NB4 (cell line): ENCODE data around the gene AGER.

ENCODE experiments used
- DNase-seq: peaks from one replicate; pipeline ENCODE4 v3.0.0; 2010; ENCODE audit warnings: low read depth
- H3K4me3 ChIP-seq: one replicate; pipeline ENCODE4 v1.5.1; 2011; ENCODE audit warnings: mild to moderate bottlenecking, low read depth, low read length, moderate library complexity
- CTCF ChIP-seq: IDR thresholded peaks from one replicate; pipeline ENCODE4 v1.5.1; 2012; ENCODE audit warnings: low read depth, low read length
- MYC ChIP-seq: IDR thresholded peaks from 2 replicates; pipeline ENCODE4 v1.6.1; 2011; ENCODE audit warnings: low read depth, low read length
- POLR2A ChIP-seq: IDR thresholded peaks from 2 replicates; pipeline ENCODE4 v1.6.1; 2011; ENCODE audit warnings: mild to moderate bottlenecking; ENCODE audit not compliant: insufficient read length; ENCODE audit errors: extremely low read depth
- TF ChIP-seq, protein P1 (sequence below): IDR thresholded peaks from 2 replicates; pipeline ENCODE4 v1.6.1; 2011; ENCODE audit warnings: low read depth, low read length

AGER gene

DNA sequence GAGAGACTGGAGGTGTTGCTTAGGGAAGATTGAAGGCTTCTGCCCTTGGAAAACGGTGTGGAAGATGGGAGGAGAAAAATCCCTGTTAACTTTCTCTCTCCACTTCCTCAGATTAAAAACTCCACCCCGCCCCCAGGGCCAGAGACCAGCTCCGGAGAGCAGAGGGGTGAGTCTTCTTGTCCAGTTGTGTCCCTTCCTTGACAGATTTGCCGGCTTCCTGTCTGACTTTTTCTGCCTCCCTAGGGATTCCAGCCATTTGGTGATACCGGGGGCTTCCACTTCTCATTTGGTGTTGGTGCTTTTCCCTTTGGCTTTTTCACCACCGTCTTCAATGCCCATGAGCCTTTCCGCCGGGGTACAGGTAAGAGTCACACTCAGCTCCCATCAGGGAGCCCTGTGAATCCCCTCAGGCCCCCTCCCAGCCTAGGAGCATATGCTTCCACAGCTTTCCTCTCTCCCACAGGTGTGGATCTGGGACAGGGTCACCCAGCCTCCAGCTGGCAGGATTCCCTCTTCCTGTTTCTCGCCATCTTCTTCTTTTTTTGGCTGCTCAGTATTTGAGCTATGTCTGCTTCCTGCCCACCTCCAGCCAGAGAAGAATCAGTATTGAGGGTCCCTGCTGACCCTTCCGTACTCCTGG is 4.2 kb downstream of the AGER start:
- peak overlapping the region; percentile 96 for H3K4me3 ChIP-seq

DNA sequence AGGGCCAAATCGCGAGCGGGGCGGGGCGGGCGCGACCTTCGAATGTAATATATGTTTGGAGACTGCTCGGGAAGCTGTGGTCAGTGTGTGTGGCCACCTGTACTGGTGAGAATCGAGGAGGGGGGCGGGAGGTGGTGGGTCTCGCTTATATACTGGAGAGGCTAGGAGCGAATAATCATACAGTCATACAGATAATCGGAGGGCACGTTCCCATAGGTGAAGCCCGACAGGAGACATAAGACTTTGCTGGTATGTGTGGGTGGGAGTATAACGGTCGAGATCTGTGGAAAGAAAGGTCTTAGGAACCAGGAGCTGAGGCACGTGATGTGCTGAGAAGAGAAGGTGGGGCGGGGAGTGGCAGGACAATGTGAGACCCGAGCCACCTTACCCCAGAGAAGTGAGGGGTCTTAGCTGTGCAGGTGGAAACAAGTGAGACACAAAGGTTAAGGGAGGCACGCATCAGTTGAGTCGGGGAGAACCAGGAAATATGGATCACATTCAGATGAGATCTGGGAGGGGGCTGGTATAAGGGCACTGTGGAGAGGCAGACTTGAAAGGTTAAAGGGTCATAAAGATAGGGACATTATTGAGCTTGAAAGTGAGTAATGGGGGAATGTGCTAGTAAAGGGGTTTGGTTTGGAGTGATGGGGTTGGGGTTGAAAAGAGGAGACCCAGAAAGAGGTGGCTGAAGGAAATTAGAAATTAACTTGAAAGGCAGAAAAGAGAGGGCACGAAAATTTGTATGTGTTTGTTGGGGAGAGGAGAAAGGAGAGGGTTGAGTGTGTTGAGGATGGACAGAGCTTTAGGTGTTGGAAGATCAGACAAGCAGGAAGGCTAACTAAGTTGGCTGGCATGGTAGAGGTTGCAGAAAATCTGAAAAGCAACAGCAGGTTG is 5.3 kb downstream of the AGER start:
- H3K4me3 ChIP-seq = peak overlapping the region; percentile 96
- TF ChIP-seq MYC (peak; percentile 30; the same call in 1 of the 2 replicates), POLR2A (no peak), CTCF (no peak)
- TF ChIP-seq, protein P1, sequence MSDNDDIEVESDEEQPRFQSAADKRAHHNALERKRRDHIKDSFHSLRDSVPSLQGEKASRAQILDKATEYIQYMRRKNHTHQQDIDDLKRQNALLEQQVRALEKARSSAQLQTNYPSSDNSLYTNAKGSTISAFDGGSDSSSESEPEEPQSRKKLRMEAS = peak; percentile 34; the same call in 1 of the 2 replicates
- no peak for DNase-seq

More for the DNA sequence above, 4.2 kb downstream of the AGER start:
- no peak for TF ChIP-seq MYC
- no peak for TF ChIP-seq POLR2A
- TF ChIP-seq CTCF = no peak
- TF ChIP-seq, protein P1 = no peak
- no peak for DNase-seq

DNA sequence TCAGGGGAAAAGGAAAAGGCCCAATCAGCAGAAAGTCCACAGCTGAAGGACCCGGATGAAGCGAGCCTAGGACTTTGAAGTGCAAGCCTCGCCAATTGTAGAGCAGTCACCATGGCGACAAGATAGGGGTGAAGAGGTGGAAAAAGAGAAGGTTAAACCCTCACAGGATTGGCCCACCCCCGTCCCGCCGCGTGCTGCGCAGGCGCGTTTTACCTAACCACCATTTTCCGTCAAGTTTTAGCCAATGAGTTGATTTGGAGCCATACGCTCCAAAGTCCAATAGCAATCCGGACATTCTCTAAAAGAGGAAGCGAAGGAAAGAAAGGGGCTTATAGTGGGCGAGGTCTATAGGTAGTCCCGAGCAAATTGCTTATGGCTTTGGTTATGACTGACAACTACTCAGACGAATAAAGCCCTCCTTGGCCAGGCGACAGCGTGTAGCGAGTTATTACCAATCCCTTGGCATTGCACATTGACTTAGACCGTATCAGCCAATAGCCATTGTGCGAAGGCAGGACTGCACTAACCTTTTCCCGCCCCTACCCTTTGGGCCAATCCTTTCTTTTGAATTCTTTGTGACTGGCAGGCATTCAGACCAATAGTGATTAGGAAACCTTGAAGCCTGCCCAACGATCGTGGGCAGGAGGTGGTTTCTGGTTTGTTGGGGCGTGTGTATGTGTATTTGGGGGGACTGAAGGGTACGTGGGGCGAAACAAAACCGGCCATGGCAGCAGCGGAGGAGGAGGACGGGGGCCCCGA is 6.1 kb downstream of the AGER start, which contains the start of gene RNF5:
RNF5 (plus strand) TSS at position 618 of the 759 bp plus-strand sequence; CDS start at position 725, 107 bp downstream.
- TF ChIP-seq POLR2A (peak; percentile 47), MYC (peak; percentile 34; the same call in 1 of the 2 replicates), CTCF (no peak)
- TF ChIP-seq, protein P1 = peak; percentile 82
- DNase-seq = peak; percentile 100
- H3K4me3 ChIP-seq = peak within 1 kb of the TSS; percentile 96

GRCh38 chr6:32177183-32177787 is 6.8 kb downstream of the AGER start:
- TF ChIP-seq CTCF = no peak
- TF ChIP-seq, protein P1 = no peak
- TF ChIP-seq POLR2A = no peak
- TF ChIP-seq MYC = no peak
- peak; percentile 69 for DNase-seq

DNA sequence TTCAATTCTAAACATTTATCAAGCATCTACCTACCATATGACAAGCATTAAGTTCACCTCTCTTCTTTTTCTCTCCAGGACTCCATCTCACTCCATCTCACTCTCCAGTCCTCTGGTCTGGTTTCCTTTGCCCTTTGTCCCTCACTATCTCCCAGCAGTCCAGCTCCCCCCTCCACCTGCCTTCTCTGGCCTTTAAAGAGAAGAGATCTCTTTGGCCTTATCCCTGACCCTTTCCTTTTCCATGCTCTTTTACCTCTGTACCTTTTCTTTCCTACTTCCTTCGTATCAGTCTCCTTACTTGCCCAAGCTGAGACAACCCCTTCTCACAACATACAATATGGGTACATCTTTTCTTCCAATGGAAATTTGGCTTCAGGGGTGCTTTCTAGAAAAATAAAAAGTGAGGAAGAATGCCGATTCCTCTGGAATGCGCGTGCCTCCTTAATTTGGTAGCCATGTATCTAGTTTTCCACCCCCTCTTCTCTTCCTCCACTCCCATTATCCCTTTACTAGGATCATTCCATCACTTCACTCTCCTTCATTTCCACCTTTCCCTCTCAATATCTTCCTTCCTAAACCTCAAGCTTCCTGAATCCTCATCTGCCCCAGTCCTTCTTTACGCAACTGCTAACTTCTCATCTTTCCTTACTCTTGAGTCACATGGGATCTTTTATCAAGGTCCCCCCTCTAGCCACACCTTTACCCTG is 7.4 kb downstream of the AGER start:
- H3K4me3 ChIP-seq = peak overlapping the region; percentile 96
- TF ChIP-seq MYC (no peak), CTCF (no peak), POLR2A (no peak)
- TF ChIP-seq, protein P1 = no peak
- DNase-seq = no peak

More at GRCh38 chr6:32177183-32177787, 6.8 kb downstream of the AGER start:
- peak overlapping the region; percentile 96 for H3K4me3 ChIP-seq
